Esophagus mucosa (tissue), 1 donor: ENCODE results near the gene TMA7. TPM values are rescaled to one million over a fixed set of nuclear protein-coding genes. Genes with fewer than 3 reads are reported as not detected.
"Not testable (repeated sequence)": the region's sequence is repeated elsewhere in the genome, so short reads cannot be mapped to it uniquely, and the experiment has no call there.

Experiments used
- ATAC-seq: fragments of 200-7000 bp; cut with Tn5 transposase; one replicate; pipeline ENCODE4 v1.9.1; 2020
- total RNA-seq: library from RNA; stranded (reverse); gene quantifications from one replicate; pipeline ENCODE4 v1.2.4, GENCODE V29; 2023
- donor health status: DM: yes; HTN: yes; CAD: no.

Gene TMA7
- total RNA-seq, 1 donor from 2014 or later = 244 TPM

DNA sequence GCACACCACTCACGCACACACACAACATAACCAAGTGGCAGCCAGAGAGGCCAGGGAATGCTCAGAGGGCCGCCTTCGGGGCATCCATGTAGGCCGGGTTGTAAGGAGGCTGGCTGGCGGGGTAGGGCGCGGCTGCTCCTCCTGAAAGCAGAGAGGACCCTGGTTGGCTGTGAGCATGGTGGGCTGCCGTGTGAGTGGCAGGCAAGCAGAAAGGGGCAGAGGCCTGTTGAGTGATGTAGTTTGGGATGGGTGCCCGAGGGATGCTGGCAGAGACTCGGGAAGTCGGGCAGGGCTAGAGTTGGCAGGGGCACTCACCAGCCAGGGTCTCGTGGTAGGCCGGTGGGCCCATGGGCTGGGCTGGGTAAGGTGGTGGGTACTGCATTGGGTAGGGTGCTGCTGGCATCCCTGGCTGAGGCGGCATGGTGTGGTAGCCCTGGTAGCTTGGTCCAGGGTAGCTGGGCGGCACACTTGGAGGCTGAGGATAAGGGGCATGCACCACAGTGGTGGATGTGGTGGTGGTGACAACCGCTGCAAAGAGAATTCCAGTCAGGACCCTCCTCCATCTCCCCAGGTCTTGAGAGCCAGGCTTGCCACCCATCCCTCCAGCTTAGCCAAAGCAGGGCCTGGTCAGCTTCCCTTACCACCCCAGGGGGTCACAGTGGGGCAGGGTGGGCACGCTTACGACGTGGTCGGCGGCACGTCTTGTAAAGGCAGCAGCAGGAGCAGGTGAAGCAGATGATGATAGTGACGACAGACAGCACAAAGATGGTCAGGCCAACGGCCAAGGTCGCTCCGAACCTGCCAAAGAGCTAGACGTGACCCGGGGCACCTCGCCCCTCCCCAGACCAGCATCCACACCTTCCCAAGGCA, 29.2 kb downstream of the TMA7 start:
- no peak for ATAC-seq

DNA sequence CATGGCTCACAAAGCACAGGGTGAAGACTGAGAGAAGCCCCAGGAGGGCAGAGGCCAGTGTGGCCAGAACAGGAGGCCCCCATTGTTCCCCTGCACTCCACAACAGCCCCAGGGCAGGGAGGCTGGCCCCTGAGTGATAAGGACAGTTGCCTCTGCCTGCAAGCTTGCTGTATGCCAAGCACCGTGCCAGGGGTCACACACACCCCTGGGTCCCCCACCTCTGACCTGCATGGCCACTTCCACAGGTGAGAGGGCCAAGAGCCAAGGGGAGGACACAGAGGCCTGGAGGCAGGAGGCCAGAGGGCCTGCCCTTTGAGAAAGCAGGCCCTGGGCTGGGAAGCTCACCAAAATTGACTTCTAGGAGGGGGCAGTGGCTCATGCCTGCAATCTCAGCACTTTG, 30.2 kb downstream of the TMA7 start:
- ATAC-seq = no peak

DNA sequence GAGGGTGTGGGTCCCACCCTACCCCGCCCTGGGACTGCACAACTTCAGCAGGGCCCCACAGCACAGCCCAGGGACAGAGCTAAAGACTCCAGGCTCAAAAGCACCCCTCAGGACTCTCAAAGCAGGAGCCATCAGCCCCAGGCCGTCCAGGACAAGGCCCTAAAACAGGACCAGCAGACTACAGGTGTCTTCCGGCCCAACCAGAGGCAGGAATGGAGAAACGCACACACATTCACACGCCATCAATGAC, 32.5 kb downstream of the TMA7 start:
- ATAC-seq = peak; percentile 30

DNA sequence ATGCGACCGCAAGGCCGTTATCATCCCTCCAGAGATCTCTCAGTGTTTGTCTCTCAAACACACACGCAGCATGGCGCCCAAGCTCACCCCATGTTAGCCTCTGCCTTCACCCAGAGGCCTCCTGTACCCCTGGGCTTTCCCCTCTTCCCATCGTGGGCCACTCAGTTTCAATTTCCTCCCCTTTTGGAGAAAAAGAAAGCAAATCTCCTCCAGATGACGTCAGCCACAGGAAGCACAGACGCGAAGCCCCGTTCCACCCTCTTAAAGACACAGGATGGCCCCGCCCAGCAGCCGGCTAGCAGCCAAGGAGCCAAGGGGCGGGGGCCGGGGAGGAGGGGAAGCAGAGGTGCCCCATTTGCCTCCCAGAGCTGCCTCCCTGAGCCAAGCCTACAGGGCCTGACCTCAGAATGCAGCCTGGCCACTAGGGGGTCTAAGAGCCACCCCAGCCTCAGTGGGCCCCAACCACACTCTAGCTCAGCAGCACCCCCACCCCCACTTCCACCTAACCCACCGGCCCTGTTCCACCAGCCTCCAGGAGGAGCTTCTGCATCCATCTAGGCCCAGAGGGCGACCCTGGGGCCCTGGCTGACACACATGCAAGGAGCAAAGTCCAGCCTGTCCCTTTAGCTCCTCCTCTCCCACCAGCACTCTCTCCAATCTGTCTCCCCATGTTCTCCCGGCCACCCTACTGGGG, 33.0 kb downstream of the TMA7 start:
- peak; percentile 86 for ATAC-seq

DNA sequence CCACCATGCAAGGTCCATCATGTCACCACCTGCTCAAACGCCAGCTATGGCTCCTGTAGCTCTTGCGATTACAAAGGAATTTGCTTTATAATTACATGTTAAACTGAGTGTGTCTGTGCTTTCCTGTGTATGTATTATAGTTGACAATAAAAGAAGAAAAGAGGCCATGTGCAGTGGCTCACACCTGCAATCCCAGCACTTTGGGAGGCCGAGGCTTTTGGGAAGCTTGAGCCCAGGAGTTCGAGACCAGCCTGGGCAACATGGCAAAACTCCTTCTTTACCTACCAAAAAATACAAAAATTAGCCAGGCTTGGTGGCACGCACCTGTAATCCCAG, 33.5 kb downstream of the TMA7 start:
- no peak for ATAC-seq

DNA sequence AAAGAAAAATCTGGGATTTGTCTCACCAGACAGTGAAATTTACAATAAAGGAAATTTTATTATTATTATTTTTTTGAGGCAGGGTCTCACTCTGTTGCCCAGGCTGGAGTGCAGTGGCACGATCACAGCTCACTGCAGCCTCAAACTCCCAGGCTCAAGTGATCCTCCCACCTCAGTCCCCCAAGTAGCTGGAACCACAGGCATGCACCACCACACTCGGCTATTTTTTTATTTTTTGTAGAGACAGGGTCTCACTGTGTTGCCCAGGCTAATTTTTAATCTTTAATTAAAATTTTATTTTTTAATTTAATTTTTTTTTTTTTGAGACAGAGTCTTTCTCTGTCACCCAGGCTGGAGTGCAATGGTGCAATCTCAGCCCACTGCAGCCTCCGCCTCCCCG, 34.0 kb downstream of the TMA7 start:
- ATAC-seq = not testable (repeated sequence)

DNA sequence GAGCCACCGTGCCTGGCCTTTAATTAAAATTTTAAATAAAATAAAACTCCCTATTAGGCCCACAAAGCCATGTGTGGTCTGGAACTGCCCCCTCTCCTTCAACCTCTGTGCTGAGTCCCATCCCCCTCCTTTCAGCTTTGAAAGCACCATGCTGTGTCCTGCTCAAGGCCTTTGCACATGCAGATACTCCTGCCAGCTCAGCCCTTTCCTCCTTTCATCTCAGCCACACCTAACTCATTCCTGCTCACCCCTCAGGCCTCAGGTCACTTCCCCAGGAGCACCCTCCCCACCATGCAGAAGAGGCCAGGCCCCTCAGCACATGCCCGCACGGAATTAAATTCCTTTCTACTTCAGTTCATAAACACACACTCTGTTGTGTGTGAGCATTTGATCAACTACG, 34.6 kb downstream of the TMA7 start:
- no peak for ATAC-seq

DNA sequence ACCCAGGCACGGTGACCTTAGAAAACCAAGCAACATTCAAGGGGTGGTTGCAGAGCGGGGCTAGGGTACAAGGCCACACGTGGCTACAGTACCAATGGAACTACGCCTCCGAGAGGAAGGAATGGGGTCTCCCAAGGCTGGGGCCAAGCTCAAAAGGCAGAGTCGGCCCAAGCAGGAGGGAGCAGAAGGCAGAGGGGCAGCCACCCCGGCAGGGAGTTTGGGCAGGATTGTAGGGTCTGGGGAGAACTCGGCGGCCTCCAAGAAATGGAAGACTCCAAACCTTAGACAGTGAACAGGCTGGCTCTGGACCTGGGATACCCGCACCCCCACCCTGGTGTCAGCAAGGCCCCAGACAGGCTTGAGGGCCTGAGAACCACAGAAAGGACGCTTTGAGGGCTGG, 35.1 kb downstream of the TMA7 start:
- no peak for ATAC-seq

DNA sequence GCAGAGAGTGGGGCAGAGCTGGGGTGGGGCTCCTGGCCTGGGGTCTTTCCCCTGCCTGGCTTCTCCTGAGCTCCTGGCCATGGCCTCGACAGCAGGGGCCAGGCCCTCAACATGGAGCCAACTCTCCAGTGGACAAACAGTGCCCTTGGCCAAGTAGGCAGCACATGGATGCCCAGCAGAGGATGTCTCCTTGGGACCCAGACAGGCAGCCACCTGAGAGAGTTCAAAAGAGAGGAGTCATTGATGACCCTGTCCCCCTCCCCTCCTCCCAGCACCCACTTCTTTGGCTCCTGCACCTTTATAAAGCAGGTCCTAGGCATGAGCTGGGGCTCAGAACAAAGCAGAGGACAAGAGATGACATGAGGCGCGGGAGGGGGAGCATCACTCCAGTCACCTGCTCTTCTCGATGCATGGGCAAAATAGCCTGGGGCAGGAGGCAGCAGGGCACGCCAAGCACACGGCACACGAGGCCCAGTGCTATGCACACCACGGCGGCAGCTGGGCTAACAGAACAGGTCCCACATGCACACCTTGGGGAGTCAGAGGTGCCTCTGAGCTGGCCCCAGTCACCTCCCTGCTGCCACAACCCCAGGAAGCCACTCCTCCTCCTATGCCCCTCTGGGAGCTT, 36.5 kb downstream of the TMA7 start:
- no peak for ATAC-seq

DNA sequence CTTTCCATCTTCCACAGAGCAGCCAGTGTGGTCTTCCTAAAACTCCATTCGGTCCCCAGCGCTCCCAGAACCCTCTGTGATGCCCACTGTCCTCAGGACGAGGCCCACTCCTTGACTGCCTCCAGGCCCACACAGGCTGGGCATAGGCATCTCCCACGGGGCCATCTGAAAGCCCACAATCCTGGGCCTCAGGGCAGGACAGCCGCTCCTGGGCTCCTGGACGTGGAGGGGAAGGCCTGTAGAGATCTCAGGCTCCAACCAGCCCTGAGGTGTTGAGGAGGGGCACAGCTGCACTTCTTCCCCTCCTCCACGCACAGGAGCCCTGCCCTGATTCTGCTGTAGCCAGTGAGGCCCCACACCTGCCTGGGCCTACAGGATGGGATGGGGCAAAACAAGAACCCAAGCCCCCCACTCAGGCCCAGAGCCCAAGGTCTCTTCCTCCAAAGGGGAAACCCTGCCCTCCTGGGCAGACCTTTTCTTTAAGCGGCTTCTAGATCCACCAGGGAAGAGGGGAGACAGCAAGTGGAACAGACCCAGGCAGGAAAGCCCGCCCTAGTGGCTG, 38.0 kb downstream of the TMA7 start:
- no peak for ATAC-seq

DNA sequence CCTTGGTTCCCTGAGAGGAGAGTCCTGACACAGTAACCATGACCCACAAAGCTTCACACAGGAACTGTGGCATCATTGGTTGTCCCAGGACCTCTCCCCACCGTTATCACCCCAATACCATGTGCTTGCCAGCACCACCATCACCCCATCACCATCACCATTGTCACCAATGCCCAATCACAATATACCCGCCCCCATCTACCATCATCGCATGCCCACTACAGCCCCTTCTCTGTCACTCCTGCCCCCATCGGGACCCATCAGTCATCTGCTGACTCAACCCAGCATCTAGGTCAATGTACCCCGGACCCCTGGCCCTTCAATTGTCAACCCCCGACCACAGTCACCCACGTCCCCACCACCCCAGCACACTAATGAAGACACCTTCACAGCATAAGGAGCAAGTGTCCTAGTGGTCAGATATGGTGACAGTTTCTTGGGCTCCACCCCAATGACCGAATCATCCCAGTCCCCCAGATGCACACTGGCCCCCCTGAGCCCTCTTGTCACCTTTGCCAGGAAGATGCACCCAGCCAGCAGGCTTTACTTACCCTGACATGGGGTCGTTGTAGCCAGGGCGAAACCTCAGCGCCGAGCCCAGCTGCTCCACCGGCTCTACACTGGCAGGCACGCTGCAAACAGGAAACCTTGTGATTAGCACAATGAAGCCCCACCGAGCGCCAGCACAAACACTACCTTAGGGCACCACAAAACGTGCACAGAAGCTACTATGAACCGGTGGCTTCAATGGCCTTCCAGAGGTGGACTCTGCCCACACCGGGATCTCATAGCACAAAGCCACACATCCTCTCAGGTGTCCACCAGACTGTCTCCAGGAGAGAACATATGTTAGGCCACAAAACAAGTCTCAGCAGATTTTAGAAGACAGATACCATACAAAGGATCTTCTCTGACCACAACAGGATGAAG, 38.8 kb downstream of the TMA7 start:
- ATAC-seq = peak; percentile 36

DNA sequence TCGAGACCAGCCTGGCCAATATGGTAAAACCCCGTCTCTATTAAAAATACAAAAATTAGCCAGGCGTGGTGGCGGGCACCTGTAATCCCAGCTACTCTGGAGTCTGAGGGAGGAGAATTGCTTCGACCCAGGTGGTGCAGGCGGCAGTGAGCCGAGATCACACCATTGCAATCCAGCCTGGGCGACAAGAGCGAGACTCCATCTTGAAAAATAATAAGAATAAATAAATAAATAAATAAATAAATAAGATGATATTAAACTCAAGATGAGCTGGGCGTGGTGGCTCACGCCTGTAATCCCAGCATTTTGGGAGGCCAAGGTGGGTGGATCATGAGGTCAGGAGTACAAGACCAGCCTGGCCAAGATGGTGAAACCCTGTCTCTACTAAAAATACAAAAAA, 40.8 kb downstream of the TMA7 start:
- ATAC-seq = not testable (repeated sequence)

DNA sequence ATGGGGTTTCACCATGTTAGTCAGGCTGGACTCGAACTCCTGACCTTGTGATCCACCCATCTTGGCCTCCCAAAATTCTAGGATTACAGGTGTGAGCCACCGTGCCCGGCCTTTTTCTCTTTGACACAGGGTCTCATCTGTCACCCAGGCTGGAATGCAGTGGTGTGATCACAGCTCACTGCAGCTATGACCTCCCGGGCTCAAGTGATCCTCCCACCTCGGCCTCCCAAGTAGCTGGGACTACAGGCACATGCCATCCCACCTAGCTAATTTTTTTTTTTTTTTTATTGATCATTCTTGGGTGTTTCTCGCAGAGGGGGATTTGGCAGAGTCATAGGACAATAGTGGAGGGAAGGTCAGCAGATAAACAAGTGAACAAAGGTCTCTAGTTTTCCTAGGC, 42.8 kb downstream of the TMA7 start:
- not testable (repeated sequence) for ATAC-seq

DNA sequence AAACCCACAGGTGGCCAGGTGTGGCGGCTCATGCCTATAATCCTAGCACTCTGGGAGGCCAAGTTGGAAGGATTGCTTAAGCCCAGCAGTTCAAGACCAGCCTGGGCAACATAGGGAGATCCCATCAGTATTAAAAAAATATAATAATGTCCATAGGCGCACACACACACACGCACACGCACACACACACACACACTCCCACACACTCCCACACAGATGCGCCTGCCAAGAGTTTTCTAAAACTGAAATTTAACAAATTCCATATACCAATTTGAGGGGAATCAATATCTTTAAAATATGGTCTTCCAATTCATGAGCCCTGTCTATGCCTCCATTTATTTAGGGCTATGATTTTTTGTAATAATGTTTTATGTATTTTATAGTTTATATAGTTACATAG, 46.9 kb downstream of the TMA7 start:
- ATAC-seq = no peak

DNA sequence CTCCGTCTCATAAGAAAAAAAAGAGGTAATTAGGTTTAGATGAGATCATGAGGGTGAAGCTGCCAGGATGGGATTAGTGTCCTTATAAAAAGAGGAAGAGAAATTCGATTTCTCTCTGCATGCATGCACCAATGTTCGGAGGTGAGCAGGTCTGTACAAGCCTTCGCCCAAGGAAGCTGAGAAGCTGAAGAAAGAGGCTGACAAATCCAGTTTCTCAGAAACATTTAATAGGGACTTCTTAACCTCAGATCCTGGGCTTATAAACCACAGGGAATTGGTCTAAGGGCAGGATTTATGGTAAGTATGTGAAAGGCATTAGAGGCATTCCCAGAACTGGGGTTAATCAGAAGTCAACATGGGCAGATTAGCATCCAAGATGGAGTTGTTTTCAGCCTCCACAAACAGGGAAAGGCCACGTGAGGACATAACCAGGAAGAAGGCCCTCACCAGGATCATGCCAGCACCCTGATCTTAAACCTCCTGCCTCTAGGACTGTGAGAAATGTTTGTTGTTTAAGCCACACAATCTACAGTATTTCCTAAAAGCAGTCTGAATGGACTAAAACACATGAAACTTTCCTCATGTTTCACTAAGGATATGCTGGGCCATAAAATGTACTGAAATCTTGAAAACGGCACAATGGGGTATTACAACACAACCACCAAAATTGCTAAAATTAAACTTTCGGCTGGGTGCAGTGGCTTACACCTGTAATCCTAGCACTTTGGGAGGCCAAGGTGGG, 52.6 kb downstream of the TMA7 start:
- ATAC-seq = peak; percentile 95

DNA sequence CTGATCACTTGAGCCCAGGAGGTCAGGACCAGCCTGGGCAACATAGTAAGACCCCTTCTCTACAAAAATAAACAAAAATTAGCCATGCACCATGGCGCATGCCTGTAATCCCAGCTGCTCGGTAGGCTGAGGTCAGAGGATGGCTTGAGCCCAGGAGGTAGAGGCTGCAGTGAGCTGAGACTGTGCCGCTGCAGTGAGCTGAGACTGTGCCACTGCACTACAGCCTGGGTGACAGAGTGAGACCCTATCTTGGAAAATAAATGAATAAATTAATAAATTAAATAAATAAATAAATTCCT, 53.1 kb downstream of the TMA7 start:
- ATAC-seq = peak; percentile 16

Other genes with a start within 250 kb of the TMA7 start
- not detected for gene CAMP, start 216.8 kb upstream of the TMA7 start, total RNA-seq
- gene ZNF589, start 199.2 kb upstream of the TMA7 start, total RNA-seq = 6.9 TPM
- gene NME6, start 138.9 kb upstream of the TMA7 start, total RNA-seq = 17.0 TPM
- 1.6 TPM for gene SPINK8, start 106.6 kb upstream of the TMA7 start, total RNA-seq
- gene FBXW12, start 68.0 kb upstream of the TMA7 start, total RNA-seq = not detected
- gene PLXNB1, start 10.2 kb upstream of the TMA7 start, total RNA-seq = 62.0 TPM
- gene CCDC51, start 138 bp upstream of the TMA7 start, total RNA-seq = 15.3 TPM
- 6.3 TPM for gene ATRIP, start 6.5 kb downstream of the TMA7 start, total RNA-seq
- 210 TPM for gene SHISA5, start 63.9 kb downstream of the TMA7 start, total RNA-seq
- gene PFKFB4, start 116.5 kb downstream of the TMA7 start, total RNA-seq = 8.3 TPM
- 2.2 TPM for gene UCN2, start 123.5 kb downstream of the TMA7 start, total RNA-seq
- 86.4 TPM for gene COL7A1, start 155.1 kb downstream of the TMA7 start, total RNA-seq
- 258 TPM for gene UQCRC1, start 169.4 kb downstream of the TMA7 start, total RNA-seq
- not detected for gene TMEM89, start 181.5 kb downstream of the TMA7 start, total RNA-seq
- 7.9 TPM for gene SLC26A6, start 195.2 kb downstream of the TMA7 start, total RNA-seq
- gene CELSR3, start 222.6 kb downstream of the TMA7 start, total RNA-seq = 0.88 TPM
- 12.6 TPM for gene NCKIPSD, start 245.7 kb downstream of the TMA7 start, total RNA-seq